Fibroblast of skin of back (primary cell): ENCODE measurements around the gene CLIC4.
A peak's percentile ranks its signal among the peaks of the same experiment; 100 is the strongest.
"Not testable (repeated sequence)": the region's sequence is repeated elsewhere in the genome, so short reads cannot be mapped to it uniquely, and the experiment has no call there.

Source experiments
- DNase-seq: peaks from one replicate; pipeline ENCODE4 v3.0.0-alpha.2; 2013

The CLIC4 gene

DNA sequence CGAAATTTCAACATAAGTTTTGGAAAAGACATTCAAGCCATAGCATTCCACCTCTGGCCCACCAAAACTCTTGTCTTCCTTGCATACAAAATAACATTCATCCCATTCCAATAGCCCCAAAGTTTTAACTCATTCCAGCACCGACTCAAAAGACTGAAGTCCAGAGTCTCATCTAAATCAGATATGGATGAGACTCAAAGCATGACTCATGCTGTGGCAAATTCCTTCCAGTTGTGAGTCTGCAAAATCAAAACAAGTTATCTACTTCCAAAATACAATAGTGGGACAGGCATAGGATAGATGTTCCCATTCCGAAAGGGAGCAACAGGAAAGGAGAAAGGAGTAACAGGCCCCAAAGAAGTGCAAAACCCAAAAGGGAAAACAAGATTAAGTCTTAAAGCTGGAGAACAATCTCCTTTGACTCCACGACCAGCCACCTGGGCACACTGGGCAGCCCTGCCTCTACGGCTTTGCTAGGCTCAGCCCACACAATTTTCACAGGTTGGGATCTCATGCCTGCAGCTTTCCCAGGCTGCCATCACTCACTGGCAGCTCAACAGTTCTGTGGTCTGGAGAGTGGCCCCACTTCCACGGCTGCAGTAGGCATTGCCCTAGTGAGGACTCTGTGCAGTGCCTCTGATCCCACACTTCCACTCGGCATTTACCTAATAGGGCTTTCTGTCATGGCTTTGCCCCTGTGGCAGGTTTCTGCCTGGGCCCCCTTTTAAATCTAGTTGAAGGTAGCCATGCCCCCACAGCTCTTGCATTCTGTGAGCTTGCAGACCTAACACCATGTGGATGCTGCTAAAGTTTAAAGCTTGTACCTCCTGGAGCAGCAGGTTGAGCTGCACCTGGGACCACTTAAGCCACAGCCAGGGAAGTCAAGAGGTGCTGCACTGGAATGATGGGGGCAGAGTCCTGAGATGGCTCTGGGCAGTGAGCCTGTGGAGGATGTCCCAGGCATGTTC, 133.8 kb downstream of the CLIC4 start:
- peak; percentile 84 for DNase-seq

DNA sequence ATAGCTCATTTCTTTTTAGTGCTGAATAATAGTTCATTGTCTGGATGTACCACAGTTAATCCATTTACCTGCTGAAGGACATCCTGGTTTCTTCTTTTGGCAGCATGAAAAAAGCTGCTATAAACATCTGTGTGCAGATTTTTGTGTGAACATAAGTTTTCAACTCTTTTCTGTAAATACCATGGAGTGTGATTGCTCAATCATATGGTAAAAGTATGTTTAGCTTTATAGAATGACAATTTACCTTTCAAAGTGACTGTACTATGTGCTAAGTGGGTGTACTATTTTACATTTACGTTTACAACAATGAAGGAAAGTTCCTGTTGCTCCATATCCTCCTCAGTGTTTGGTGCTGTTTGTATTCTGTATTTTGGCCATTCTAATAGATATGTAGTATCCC, 135.8 kb downstream of the CLIC4 start:
- DNase-seq: no peak

DNA sequence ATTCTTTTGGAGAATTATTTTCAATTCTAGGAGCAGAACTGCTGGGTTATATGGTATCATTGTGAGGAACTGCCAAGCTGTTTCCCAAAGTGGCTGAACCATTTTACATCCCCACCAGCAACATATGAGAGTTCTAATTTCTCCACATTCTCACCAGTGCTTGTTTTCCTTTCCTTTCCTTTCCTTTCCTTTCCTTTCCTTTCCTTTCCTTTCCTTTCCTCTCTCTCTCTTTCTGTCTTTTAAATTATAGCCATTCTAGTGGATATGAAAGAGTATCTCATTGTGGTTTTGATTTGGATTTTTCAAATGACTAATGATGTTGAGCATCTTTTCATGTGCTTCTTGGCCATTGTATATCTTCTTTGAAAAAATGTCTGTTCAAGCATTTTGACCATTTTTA, 139.5 kb downstream of the CLIC4 start:
- no peak for DNase-seq

DNA sequence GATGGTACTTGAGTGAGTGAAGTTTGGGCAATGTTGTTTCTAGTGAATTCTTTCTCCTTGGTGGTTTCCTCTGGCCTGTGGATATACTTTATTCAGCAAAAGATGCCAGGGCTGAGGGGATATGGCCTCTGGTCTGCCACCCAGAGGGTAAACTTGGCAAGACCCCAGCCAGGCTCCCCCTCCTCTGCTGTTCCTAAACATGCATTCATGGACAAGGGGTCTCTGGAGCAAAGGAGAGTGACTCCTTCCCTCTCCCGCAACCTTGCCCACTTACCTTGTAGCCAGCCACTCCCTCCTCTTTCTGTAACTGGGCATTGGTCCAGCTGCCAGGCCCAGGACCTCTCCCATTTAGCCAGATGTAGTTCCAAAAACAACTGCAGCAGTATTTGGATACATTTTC, 141.0 kb downstream of the CLIC4 start:
- no peak for DNase-seq

DNA sequence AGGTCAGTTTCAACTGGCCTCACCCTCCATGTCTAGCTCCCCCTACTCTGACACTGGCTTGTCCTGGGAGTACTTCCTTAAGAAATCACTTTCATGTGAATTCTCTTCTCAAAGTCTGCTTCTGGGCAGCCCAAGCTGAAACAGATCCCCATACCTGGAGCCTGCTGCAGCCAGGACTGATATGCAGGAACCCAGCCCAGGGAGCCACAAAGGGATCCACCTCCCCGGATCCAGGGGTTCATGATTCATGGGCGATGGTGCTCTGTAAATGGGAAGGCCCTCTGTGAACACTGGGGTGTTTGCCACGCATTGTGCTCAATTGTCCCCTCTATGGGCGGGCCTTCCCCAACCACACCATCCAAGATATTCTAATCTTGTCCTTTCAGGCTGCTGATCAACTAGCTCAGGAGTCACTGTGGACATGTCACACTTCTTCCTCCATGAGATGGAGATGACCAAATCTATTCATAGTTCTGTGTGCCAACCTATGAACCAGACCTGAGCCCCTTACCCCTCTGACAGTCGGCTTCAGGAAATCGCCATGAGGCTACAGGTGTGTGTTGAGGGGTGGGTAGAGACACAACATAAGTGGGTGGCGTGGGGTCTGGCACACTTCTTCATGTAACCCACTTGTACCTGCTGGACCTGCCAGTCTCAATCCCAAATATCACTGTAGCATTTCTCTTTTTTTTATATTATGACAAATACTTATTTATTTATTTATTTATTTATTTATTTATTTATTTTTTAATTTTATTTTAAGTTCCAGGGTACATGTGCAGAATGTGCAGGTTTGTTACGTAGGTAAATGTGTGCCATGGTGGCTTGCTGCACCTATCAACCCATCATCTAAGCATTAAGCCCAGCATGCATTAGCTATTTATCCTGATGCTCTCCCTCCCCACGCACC, 143.1 kb downstream of the CLIC4 start:
- no peak for DNase-seq

DNA sequence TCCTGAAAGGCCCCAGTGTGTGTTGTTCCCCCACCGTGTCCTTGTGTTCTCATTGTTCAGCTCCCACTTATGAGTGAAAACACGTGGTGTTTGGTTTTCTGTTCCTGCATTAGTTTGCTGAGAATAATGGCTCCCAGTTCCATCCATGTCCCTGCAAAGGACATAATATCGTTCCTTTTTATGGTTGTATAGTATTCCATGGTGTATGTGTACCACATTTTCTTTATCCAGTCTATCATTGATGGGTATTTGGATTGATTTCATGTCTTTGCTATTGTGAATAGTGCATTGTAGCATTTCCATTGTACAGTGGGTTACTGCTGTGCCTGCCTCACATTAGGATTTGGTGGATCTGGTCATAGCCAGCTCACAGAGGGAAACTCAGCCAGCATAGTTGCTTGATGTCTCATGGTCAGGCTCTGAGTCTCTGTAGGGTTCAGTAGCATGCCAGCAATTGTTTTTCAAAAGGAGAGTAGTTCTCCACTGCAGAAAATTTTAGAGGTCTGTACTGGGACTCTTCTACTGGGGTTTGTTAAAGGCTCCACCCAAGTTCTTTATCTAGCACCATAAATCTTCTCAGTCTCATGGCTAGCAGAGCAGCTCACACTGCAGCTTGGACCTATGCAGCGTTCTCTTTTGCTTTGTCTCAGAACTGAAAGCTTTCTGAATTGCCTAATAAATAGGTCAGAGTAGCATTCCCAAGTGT, 143.9 kb downstream of the CLIC4 start:
- peak; percentile 76 for DNase-seq

DNA sequence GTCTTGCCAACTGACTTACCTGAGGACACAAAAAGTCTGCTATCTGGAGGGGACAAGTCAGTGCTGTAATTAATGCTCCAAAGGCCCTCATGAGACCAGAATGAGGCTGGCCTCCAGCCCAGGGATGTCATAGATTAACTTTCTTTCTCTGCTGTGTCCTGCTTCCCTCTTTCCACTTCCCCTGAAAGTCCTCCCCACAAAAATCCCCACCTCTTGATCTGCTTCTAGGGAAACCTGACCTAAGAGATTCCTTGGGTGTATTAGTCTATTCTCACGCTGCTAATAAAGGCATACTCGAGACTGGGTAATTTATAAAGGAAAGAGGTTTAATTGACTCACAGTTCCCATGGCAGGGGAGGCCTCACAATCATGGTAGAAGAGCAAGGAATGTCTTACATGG, 145.6 kb downstream of the CLIC4 start:
- no peak for DNase-seq

DNA sequence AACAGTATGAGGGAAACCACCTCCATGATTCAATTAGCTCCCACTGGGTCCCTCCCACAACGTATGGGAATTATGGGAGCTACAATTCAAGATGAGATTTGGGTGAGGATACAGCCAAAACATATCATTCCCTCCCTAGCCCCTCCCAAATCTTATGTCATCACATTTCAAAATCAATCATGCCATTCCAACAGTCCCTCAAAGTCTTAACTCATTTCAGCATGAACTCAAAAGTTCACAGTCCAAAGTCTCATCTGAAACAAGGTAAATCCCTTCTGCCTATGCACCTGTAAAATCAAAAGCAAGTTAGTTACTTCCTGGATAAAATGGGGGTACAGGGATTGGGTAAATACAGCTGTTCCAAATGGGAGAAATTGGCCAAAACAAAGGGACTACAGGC, 146.1 kb downstream of the CLIC4 start:
- DNase-seq: not testable (repeated sequence)

DNA sequence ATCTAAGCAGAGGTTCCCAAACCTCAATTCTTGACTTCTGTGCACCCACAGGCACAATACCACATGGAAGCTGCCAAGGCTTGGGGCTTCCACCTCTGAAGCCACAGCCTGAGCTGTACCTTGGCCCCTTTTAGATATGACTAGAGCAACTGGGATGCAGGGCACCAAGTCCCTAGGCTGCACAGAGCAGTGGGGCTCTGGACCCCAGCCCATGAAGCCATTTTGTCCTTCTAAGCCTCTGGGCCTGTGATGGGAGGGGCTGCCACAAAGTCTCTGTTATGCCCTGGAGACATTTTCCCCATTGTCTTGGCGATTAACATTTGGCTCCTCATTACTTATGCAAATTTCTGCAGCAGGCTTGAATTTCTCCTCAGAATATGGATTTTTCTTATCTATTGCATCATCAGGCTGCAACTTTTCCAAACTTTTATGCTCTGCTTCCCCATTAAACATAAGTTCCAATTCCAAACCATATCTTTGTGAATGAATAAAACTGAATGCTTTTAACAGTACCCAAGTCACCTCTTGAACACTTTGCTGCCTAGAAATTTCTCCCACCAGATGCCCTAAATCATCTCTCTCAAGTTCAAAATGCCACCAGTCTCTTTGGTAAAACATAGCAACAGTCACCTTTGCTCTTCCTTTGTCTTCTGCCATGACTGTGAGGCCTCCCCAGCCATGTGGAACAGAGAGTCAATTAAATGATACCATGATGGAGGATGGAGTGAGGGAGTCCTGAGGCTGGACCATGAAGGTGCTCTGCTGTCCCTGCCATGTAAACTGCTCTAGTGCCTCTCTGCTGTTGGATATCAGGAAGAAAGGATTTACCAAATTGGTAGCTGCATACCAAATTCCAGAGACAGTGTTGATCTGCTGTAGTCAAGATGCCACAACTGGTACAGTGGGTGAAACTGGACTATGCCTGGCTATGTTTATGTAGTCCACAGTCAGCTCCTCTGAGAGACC, 147.2 kb downstream of the CLIC4 start:
- no peak for DNase-seq

DNA sequence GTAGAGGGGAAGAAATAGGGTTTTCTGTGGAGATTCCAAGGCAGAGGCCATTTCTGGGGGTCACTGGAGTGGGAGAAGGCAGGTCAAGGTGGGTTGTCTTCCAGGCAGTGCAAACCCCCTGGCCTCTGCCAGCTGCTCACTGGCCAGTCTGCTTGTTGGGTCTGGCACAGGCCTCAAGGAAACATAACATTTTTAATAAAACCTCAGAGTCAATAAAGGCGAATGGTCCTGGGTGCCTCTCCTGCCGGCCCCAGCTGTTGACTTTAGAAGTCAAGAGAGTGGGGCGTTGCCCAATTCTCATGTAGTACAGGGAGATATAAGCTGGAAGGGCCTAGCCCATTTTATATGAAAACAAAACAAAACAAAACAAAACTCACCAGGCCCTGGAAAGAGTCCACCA, 148.2 kb downstream of the CLIC4 start:
- no peak for DNase-seq
